A549 (cell line): ENCODE results near the gene COL6A6.

Experiments used
- CBX2 ChIP-seq: fragments of 200-600 bp; sonication (generic); IDR thresholded peaks from 2 replicates; pipeline ENCODE4 v1.6.1; 2016; ENCODE audit warnings: low read depth, mild to moderate bottlenecking, borderline replicate concordance
- CBX8 ChIP-seq: fragments of 200-600 bp; sonication (generic); IDR thresholded peaks from 2 replicates; pipeline ENCODE4 v1.6.1; 2016
- CTCF ChIP-seq: fragments of >200 bp; sonication (Bioruptor Twin); formaldehyde crosslinking; IDR thresholded peaks from 3 replicates; pipeline ENCODE4 v1.5.1; 2016
- HDAC2 ChIP-seq: fragments of 200-600 bp; sonication (generic); IDR thresholded peaks from 2 replicates; pipeline ENCODE4 v1.6.1; 2016
- MAFK ChIP-seq: fragments of 450-650 bp; IDR thresholded peaks from 2 replicates; pipeline ENCODE4 v1.6.1; 2014; ENCODE audit not compliant: partially characterized antibody
- MYC ChIP-seq: IDR thresholded peaks from 2 replicates; pipeline ENCODE4 v1.6.1; 2012; ENCODE audit warnings: mild to moderate bottlenecking, inconsistent platforms, low read length, improper control_type of control experiment, borderline replicate concordance
- RCOR1 ChIP-seq: fragments of 150-350 bp; IDR thresholded peaks from 2 replicates; pipeline ENCODE4 v1.6.1; 2014; ENCODE audit warnings: antibody characterized with exemption, low read length, low read depth
- TF ChIP-seq, protein P1 (sequence below): fragments of 250-450 bp; sonication (Bioruptor Pico); IDR thresholded peaks from 2 replicates; pipeline ENCODE4 v1.5.0; 2021; ENCODE audit warnings: mild to moderate bottlenecking, moderate library complexity, borderline replicate concordance
- TF ChIP-seq, protein P2 (sequence below): IDR thresholded peaks from 2 replicates; pipeline ENCODE4 v1.6.1; 2012
- TF ChIP-seq, protein P3 (sequence below): fragments of 450-650 bp; IDR thresholded peaks from 2 replicates; pipeline ENCODE4 v1.6.1; 2014; ENCODE audit warnings: antibody characterized with exemption

DNA sequence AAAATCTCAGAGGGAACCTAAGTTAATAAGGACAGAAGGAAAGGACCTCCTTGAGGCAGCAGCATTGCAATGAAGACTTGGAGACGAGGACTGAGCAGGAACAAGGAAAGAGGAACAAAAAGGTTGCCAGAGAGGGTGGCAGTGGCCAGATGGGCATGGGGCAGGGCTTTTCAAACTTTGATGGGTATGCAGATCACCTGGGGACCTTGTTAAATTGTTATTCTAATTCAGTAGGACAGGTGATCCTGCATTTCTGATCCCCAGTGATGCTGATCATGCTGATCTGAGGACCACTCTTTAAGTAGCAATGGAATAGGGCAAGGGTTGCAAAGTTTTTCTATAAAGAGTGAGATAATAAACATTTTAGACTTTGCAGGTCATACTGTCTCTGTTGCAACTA, 11.1 kb downstream of the COL6A6 start:
- no peak for TF ChIP-seq CTCF
- TF ChIP-seq HDAC2: no peak
- TF ChIP-seq RCOR1: no peak
- TF ChIP-seq CBX2: no peak
- TF ChIP-seq, protein P1, sequence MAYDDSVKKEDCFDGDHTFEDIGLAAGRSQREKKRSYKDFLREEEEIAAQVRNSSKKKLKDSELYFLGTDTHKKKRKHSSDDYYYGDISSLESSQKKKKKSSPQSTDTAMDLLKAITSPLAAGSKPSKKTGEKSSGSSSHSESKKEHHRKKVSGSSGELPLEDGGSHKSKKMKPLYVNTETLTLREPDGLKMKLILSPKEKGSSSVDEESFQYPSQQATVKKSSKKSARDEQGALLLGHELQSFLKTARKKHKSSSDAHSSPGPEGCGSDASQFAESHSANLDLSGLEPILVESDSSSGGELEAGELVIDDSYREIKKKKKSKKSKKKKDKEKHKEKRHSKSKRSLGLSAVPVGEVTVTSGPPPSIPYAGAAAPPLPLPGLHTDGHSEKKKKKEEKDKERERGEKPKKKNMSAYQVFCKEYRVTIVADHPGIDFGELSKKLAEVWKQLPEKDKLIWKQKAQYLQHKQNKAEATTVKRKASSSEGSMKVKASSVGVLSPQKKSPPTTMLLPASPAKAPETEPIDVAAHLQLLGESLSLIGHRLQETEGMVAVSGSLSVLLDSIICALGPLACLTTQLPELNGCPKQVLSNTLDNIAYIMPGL (CRISPR knock-in tag): no peak
- TF ChIP-seq, protein P2, sequence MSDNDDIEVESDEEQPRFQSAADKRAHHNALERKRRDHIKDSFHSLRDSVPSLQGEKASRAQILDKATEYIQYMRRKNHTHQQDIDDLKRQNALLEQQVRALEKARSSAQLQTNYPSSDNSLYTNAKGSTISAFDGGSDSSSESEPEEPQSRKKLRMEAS: no peak
- no peak for TF ChIP-seq MAFK
- TF ChIP-seq CBX8: no peak
- TF ChIP-seq, protein P3, sequence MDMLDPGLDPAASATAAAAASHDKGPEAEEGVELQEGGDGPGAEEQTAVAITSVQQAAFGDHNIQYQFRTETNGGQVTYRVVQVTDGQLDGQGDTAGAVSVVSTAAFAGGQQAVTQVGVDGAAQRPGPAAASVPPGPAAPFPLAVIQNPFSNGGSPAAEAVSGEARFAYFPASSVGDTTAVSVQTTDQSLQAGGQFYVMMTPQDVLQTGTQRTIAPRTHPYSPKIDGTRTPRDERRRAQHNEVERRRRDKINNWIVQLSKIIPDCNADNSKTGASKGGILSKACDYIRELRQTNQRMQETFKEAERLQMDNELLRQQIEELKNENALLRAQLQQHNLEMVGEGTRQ: no peak
- TF ChIP-seq MYC: no peak
